GM06990 (cell line): ENCODE results near the gene ALDH9A1.
"Not testable (repeated sequence)": the region's sequence is repeated elsewhere in the genome, so short reads cannot be mapped to it uniquely, and the experiment has no call there.

Source experiments
- DNase-seq: peaks from one replicate; pipeline ENCODE4 v3.0.0-alpha.2; 2011; ENCODE audit not compliant: insufficient read length; ENCODE audit errors: extremely low read depth
- H3K27me3 ChIP-seq: replicated peaks from 2 replicates; pipeline ENCODE4 v1.6.0; 2011; ENCODE audit warnings: low read length; ENCODE audit not compliant: control insufficient read depth, insufficient read depth
- H3K36me3 ChIP-seq: 2 replicates; pipeline ENCODE4 v1.5.1; 2011; ENCODE audit warnings: low read length; ENCODE audit not compliant: control insufficient read depth, insufficient read depth
- H3K4me3 ChIP-seq: replicated peaks from 2 replicates; pipeline ENCODE4 v1.5.1; 2011; ENCODE audit warnings: low read depth, mild to moderate bottlenecking, control low read depth, low read length
- TF ChIP-seq, protein P1 (sequence below): IDR thresholded peaks from 2 replicates; pipeline ENCODE4 v1.5.1; 2011; ENCODE audit warnings: low read length, control low read depth, mild to moderate bottlenecking, inconsistent platforms; ENCODE audit not compliant: insufficient read depth, poor library complexity, severe bottlenecking

Gene ALDH9A1

DNA sequence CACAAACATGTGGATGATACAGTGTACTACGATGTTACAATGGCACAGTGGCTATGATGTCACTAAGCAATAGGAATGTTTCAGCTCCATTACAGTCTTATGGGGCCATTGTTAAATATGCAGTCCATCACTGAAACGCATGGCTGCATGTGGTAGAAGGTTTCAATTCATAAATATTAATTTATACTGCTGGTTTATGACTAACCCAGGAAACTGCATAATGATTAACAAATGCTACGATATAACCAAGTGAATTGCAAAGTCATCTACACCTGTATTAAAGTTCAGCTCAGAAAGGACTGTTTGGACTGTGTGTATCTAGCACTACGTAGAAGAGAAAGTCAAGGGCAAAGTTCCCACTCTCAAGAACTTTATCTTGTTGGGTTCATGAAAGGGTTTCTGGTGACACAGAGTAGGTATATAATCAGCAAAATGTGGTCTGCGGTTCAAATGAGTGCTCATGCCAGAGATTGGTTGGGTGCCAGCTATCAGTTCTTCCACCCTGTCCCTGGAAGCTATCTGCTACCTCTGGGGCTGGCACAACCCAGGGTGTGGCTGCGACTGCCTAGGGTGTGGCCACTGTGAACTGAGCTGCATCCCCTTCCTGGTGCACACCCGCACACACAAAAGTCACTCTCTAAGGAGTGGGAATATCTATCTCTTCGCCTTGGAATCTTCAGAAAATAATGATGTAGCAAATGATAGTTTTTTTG, 52.6 kb downstream of the ALDH9A1 start:
- Histone ChIP-seq H3K36me3 (no peaks in the 10 kb centered on the region), H3K27me3 (no peaks in the 10 kb centered on the region), H3K4me3 (no peak overlapping the region)
- TF ChIP-seq, protein P1, sequence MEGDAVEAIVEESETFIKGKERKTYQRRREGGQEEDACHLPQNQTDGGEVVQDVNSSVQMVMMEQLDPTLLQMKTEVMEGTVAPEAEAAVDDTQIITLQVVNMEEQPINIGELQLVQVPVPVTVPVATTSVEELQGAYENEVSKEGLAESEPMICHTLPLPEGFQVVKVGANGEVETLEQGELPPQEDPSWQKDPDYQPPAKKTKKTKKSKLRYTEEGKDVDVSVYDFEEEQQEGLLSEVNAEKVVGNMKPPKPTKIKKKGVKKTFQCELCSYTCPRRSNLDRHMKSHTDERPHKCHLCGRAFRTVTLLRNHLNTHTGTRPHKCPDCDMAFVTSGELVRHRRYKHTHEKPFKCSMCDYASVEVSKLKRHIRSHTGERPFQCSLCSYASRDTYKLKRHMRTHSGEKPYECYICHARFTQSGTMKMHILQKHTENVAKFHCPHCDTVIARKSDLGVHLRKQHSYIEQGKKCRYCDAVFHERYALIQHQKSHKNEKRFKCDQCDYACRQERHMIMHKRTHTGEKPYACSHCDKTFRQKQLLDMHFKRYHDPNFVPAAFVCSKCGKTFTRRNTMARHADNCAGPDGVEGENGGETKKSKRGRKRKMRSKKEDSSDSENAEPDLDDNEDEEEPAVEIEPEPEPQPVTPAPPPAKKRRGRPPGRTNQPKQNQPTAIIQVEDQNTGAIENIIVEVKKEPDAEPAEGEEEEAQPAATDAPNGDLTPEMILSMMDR: no peak
- no peak for DNase-seq

DNA sequence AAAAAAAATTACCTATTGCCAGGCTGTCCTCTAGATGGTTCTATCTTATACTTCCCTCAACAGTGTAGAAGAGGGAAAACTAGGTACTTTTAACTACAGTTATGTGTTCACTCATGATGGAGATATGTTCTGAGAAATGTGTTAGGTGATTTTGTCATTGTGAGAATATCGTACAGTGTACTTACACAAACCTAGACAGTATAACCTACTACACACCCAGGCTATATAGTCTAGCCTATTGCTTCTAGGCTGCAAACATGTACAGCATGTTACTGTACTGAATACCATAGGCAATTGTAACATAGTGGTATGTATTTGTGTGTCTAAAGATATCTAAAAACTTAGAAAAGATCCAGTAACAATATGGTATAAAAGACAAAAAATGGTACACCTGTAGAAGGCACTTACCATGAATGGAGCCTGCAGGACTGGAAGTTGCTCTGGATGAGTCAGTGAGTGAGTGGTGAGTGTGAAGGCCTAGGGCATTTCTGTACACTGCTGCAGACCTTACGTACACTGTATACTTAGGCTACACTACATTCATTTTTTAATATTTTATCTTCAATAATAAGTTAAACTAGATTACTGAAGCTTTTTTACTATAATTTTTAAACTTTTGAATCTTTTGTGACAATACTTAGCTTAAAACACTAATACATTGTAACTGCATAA, 54.2 kb downstream of the ALDH9A1 start:
- H3K36me3 ChIP-seq: no peaks in the 10 kb centered on the region
- no peaks in the 10 kb centered on the region for H3K27me3 ChIP-seq
- DNase-seq: no peak
- H3K4me3 ChIP-seq: no peak overlapping the region
- TF ChIP-seq, protein P1: no peak

DNA sequence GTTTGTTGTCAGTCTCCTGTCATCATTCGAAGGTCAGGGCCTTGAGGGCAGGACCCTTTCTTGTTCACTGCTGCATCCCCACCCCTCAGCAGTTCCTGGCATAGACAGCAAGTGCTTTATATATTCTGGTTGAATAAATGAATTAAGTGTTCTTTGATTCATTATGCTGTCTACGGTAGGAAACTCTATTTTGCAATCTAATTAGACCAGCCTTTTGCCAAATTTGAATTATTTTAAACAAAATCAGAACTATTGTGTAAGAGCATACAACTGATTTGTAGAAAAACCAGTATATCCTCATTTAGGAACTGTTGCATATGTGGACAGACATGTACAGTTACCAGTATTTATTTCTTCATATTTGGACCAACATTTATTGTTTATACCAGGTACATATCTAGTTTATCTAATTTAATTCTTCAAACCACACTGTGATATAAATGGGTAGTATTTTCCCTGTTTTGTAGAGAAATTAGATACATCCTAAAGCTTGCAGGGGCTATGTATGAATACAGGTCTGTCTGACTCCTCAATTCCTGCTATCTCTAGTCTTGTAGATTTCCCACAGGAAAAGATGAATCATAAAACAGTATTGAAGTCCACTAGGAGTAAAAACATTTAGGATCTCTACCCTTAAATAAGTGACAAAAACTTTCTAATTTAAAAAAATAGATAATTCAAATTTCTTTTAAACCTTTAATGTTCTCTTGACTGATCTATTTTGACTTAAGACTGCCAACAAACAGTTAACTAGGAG, 57.0 kb downstream of the ALDH9A1 start:
- H3K27me3 ChIP-seq: no peaks in the 10 kb centered on the region
- TF ChIP-seq, protein P1: no peak
- no peak overlapping the region for H3K4me3 ChIP-seq
- no peaks in the 10 kb centered on the region for H3K36me3 ChIP-seq
- no peak for DNase-seq

DNA sequence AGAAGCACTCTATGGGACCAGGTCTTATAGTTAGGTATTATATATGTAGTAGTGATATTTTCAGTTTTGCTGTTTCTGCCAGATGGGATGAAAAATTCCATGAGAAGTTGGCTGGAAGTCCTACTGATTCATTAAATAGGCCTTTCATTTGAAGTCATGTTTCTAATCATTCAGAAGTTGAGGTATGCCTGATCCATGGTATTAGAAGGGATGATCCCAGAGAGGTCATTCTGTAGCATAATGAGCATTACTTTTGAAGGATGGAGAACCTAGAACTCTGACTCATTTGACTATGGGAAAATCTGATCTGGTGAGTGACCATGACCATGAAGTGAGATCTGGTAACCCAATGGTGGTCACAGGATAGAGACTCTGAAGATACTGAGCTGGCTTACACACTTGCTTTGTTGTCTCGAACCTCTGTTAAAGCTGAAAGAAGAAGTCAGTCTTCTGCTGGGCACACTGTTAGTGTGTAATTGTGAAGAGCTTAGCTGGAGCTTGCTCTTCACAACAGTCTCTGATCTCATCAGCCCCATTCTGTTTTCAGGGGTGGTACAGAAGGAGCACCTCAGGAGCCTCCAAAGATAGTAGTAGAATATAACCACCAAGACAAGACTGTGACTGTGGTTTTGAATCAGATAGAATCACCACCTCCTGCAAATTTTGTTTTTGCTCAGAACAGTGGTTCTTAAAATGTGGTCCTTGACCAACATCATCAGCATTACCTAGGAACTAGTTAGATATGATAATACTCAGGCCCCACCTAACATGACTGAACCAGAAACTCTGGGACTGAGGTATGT, 58.3 kb downstream of the ALDH9A1 start:
- DNase-seq: no peak

DNA sequence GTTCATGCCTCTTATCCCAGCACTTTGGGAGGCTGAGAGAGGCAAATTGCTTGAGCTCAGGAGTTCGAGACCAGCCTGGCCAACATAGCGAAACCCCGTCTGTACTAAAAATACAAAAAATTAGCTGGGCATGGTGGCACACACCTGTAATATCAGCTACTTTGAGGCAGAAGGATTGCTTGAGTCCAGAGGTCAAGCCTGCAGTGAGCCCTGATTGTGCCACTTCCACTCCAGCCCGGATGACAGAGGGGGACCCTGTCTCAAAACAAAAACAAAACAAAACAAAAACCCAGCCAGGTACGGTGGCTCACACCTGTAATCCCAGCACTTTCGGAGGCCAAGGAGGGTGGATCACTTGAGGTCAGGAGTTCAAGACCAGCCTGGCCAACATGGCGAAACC, 60.2 kb downstream of the ALDH9A1 start:
- DNase-seq, H3K4me3 ChIP-seq, H3K36me3 ChIP-seq, H3K27me3 ChIP-seq: not testable (repeated sequence)

More for the DNA sequence above, 58.3 kb downstream of the ALDH9A1 start:
- Histone ChIP-seq H3K27me3 (no peaks in the 10 kb centered on the region), H3K36me3 (no peaks in the 10 kb centered on the region), H3K4me3 (no peak overlapping the region)
- TF ChIP-seq, protein P1: no peak
